Measurements from ENCODE around the gene CDK15.
"Not testable (repeated sequence)": the region's sequence is repeated elsewhere in the genome, so short reads cannot be mapped to it uniquely, and the experiment has no call there.

CDK15 gene

GRCh38 chr2:201790291-201790690 lies 16.0 kb upstream of the CDK15 start:
- no peak for DNase-seq

GRCh38 chr2:201790989-201791388 lies 15.3 kb upstream of the CDK15 start:
- DNase-seq: no peak

DNA sequence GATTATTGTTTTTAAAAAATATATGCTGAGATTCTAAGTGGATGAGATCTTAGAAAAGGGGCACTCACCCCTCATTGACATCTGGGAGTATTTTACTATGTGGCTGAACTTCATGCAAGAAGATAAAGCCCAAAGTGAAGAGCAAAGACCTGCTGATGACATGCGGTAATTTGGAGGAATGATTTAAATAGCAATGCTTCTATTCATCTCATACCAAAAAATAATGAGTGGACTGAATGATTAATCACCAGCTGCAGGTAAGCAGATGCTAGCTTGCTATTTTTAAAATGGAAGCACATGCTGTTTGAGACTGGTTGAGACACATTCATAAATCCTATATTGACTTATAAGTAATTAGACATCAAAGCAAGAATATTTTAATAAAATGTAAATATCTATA lies 12.7 kb upstream of the CDK15 start:
- no peak for DNase-seq

- no peak for DNase-seq
These were observed 12.0 kb upstream of the CDK15 start for GRCh38 chr2:201794294-201794693.

- DNase-seq: peak in 3 of 14 donors; percentile 0 to 67 (median 0)
These were observed 10.5 kb upstream of the CDK15 start for GRCh38 chr2:201795607-201796477.

GRCh38 chr2:201796478-201796865 lies 9.9 kb upstream of the CDK15 start:
- DNase-seq: no peak

DNA sequence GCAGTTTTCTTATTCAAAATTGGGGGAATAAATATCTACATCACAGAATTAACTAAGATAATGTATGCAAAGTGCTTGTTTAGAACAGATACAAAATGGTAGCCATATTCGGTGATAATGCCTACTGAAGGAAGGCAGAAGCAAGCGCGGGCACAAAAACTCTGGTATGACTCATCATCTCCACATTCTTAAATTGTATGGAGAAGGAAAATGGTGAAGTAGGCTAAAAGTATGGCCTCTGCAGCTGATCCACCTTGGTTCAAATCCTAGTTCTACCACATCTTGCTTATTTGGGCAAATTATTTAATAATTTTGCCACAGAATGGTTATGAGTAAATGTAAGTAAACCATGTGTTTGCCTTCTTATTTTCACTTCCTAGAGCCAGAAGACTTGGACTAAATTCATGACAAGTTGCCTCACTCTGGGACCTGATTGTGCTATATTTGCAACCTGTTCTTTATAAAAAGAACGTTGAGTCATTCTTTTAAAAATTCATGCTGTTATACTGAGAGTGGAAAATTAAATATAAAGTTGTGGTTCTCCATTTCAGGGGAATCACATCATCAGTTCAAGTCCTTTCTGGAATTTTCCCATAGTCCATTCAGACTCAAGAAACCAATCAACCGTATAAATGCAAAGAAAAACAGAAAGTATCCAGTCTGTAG lies 9.0 kb upstream of the CDK15 start:
- DNase-seq: no peak

DNA sequence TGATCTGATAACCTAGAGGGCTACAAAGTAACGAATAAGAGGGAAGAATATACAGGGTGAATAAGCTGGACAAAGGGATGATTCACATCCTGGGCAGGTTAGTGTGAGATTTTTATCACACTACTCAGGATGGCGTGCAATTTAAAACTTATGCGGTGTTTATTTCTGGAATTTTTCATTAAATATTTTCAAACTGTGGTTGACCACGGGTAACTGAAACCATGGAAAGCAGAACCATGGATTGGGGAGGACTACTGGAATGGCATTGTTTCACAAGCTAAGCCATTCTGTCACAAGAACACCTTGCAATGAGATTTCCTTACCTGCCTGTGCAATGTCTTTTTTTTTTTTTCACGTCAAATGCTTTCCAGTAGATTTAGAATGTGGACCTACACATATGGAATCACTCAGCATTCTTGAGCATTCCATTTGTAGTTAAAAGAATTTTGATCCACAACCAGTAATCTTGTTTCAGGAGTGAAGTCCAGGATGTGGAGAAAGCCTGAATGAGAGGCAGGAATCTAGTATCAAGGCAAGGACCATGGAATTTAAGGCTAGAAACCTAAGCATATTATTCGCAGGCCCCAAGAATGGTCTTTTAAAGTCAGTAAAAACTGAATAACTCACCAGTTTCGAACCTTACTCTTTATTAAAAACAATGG lies 8.0 kb upstream of the CDK15 start:
- DNase-seq: no peak

DNA sequence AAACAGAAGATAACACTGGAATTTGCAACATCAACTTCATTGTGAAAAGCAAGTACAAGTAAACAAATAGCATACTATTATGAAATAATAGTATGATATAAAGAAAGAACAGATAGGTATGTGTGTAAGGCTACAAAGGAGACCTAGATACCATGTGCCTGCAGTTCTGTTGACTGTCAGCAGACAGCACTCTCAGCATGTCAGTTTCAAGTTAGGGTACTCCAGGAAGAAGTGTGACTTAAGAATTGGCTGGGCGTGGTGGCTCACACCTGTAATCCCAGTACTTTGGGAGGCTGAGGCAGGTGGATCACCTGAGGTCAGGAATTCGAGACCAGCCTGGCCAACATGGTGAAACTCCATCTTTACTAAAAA lies 7.4 kb upstream of the CDK15 start:
- not testable (repeated sequence) for DNase-seq

- peak in 1 of 14 donors; percentile 64 for DNase-seq
These were observed 1.2 kb downstream of the CDK15 start for GRCh38 chr2:201807452-201807999.

DNA sequence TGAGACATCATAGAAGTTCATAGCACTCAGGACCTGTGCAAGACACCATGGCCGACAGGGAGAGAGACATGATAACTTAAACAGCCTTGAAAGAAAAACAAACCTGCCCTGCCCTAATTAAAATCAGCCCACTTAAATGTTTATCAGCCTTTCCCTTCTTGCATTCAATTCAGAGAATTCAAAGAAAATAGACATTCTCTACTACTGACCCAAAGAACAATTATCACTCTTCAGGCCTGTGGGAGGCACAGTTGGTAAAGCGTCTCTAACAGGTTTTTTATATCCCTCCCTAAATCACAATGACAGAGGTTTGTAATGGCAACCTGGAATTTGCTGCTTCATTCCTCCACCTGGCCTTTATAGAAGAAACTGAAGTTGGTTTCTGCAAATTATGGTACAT lies 1.7 kb downstream of the CDK15 start:
- no peak for DNase-seq

DNA sequence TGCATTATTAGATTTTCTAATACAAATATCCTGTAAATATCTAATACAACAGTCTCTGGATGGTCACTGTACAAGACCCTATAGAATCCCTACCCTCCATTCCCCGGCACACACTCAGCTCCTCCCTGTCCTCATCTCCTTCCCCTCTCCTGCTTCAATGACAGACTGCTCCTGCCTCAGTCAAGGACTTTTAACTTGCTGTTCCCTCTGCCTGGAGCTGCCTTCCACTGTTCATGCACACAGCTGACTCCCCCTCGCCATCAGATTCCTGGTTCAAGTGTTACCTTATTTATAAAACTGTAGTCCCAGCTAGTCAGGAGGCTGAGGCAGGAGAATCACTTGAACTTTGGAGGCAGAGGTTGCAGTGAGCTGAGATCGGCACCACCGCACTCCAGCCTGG lies 3.3 kb downstream of the CDK15 start:
- DNase-seq: no peak

- not testable (repeated sequence) for DNase-seq
These were observed 4.3 kb downstream of the CDK15 start for GRCh38 chr2:201810604-201811003.

- peak in 1 of 14 donors; percentile 92 for DNase-seq
These were observed 7.8 kb downstream of the CDK15 start for GRCh38 chr2:201813996-201814760.

- DNase-seq: no peak
These were observed 10.6 kb downstream of the CDK15 start for GRCh38 chr2:201816657-201817575.

GRCh38 chr2:201820383-201821007 lies 14.2 kb downstream of the CDK15 start:
- no peak for DNase-seq

GRCh38 chr2:201821080-201821479 lies 14.7 kb downstream of the CDK15 start:
- no peak for DNase-seq

- DNase-seq: no peak
These were observed 17.9 kb downstream of the CDK15 start for GRCh38 chr2:201824212-201824611.

- DNase-seq: no peak
These were observed 21.3 kb downstream of the CDK15 start for GRCh38 chr2:201827621-201828020.

DNA sequence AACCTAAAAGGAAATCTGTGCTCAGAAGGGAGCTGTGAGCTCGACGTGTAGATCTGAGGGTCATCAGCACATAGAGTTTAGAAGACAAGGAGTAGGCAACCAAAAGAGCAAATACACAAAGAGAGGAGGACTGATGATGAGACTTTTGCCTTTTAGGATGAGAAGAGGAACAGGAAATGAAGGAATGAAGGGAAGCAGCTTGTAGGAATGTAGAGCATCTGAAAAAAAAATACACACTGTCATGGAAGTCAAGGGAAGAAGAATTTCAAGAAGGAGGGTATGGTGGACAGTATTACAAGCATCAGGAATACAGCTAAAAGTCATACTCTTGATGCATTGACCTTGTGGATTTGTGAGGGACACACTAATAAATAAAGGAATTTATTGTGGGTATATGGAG lies 21.9 kb downstream of the CDK15 start:
- DNase-seq: no peak

GRCh38 chr2:201830666-201831065 lies 24.3 kb downstream of the CDK15 start:
- DNase-seq: no peak

Measured in C1 segment of cervical spinal cord (tissue), 14 donors.